Mucosa of descending colon (tissue), 3 donors: Measurements from ENCODE around the gene HMOX1. TPM values are rescaled to one million over a fixed set of nuclear protein-coding genes. Genes with fewer than 3 reads are reported as not detected.

ENCODE experiments used
- ATAC-seq: fragments of 200-7000 bp; cut with Tn5 transposase; one replicate; pipeline ENCODE4 v1.9.1; 2020; ENCODE audit warnings: mild to moderate bottlenecking, moderate library complexity
- DNase-seq, 3 donors: peaks; one replicate each; pipeline ENCODE4 v3.0.0-alpha.2; 2020
- H3K36me3 ChIP-seq: fragments of 200-600 bp; one replicate; pipeline ENCODE4 v1.8.0; 2021; ENCODE audit warnings: low read depth, mild to moderate bottlenecking
- H3K4me1 ChIP-seq: fragments of 200-600 bp; one replicate; pipeline ENCODE4 v1.8.0; 2021; ENCODE audit warnings: low read depth, mild to moderate bottlenecking
- H3K4me3 ChIP-seq: fragments of 200-600 bp; one replicate; pipeline ENCODE4 v1.8.0; 2021; ENCODE audit warnings: mild to moderate bottlenecking
- H3K9me3 ChIP-seq: fragments of 200-600 bp; one replicate; pipeline ENCODE4 v1.8.0; 2021; ENCODE audit warnings: mild to moderate bottlenecking
- intact Hi-C, 2 donors: fragments of 100-400 bp; cut with DNase I in 1 of 2; cut with micrococcal nuclease in 1 of 2; formaldehyde crosslinking; loops; one replicate each; pipeline versions ENCODE4 v1.11.0 to v1.11.1; 2022; cut with DNase I, micrococcal nuclease
- total RNA-seq, 3 donors: library from RNA; stranded (reverse); fragmentation: NEBNext Ultra II Directional in 2 of 3; extraction: Animal tissue kit (Norgen Biotek cat#: 25700) in 2 of 3; gene quantifications; one replicate each; pipeline versions ENCODE4 v1.2.1 to v1.2.4, GENCODE V29; 2021 to 2023
- TF ChIP-seq, protein P1 (sequence below): fragments of 200-600 bp; IDR thresholded peaks from one replicate; pipeline ENCODE4 v1.8.0; 2022; ENCODE audit warnings: antibody characterized with exemption, mild to moderate bottlenecking
- donor health status: DM: no; HTN: no; CAD: no; lungs with moderate emphysema.
- donor health status: DM: no; HTN: no; CAD: no.
- donor health status: DM: no; HTN: yes; CAD: no.

The HMOX1 gene
- total RNA-seq, 3 donors from 2014 or later = 33.8 to 71.4 (median 55.5) TPM

DNA sequence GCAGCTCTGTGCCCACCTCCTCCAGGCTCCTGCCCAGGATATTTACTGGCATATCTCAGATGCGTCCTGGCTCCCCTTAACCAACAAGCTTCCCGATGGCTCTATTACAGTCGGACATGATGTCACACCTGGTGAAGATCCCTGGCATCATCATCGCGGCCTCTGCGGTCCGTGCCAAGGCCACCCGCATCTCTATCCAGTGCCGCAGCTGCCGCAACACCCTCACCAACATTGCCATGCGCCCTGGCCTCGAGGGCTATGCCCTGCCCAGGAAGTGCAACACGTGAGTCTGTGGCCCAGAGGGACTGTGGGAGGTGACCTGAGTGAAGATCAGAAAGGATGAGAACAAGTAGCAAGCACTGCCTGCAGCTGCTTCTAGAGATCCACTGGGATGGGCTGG is 25.5 kb downstream of the HMOX1 start:
- H3K9me3 ChIP-seq = no peaks in the 10 kb centered on the region
- intact Hi-C loops = no loop called here
- no peak overlapping the region for H3K4me3 ChIP-seq
- TF ChIP-seq, protein P1, sequence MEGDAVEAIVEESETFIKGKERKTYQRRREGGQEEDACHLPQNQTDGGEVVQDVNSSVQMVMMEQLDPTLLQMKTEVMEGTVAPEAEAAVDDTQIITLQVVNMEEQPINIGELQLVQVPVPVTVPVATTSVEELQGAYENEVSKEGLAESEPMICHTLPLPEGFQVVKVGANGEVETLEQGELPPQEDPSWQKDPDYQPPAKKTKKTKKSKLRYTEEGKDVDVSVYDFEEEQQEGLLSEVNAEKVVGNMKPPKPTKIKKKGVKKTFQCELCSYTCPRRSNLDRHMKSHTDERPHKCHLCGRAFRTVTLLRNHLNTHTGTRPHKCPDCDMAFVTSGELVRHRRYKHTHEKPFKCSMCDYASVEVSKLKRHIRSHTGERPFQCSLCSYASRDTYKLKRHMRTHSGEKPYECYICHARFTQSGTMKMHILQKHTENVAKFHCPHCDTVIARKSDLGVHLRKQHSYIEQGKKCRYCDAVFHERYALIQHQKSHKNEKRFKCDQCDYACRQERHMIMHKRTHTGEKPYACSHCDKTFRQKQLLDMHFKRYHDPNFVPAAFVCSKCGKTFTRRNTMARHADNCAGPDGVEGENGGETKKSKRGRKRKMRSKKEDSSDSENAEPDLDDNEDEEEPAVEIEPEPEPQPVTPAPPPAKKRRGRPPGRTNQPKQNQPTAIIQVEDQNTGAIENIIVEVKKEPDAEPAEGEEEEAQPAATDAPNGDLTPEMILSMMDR = no peak
- no peak for ATAC-seq
- DNase-seq = no peak
- peaks cover under 1% of the 10 kb centered on the region for H3K4me1 ChIP-seq
- H3K36me3 ChIP-seq = no peaks in the 10 kb centered on the region

DNA sequence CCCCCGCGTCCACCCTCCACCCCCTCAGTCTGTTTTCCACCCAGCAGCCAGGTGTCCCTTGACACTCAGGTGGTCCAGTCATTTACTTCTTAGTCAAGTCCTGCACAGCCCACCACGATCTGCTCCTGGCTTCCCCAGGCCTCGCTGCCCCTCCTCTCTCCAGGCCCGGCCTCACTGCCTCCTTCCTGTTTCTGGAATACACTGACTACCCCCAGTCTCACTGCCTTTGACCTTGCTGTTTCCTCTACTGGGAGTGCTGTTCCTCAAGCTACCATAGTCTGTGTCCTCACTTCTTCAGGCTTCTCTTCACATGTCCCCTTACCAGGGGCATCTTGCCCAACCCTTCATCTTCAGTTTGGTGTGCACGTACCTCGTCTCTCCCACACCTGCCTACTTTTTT is 26.5 kb downstream of the HMOX1 start:
- H3K4me3 ChIP-seq = no peak overlapping the region
- DNase-seq (no peak), ATAC-seq (no peak)
- TF ChIP-seq, protein P1 = no peak
- intact Hi-C loops = no loop called here
- no peaks in the 10 kb centered on the region for H3K4me1 ChIP-seq
- H3K36me3 ChIP-seq = no peaks in the 10 kb centered on the region
- no peaks in the 10 kb centered on the region for H3K9me3 ChIP-seq

- peak; percentile 71 for ATAC-seq
- TF ChIP-seq, protein P1 = no peak
- Histone ChIP-seq H3K4me3 (no peak overlapping the region), H3K9me3 (no peaks in the 10 kb centered on the region), H3K36me3 (no peaks in the 10 kb centered on the region), H3K4me1 (no peaks in the 10 kb centered on the region)
- peak in 1 of 3 donors; percentile 70 for DNase-seq
- intact Hi-C loops = no loop called here
Observed at GRCh38 chr22:35409783-35410662, 29.1 kb downstream of the HMOX1 start.

GRCh38 chr22:35410663-35411034 is 29.8 kb downstream of the HMOX1 start:
- TF ChIP-seq, protein P1 = no peak
- Histone ChIP-seq H3K36me3 (no peaks in the 10 kb centered on the region), H3K4me3 (no peak overlapping the region), H3K4me1 (no peaks in the 10 kb centered on the region), H3K9me3 (no peaks in the 10 kb centered on the region)
- intact Hi-C loops = no loop called here
- ATAC-seq (no peak), DNase-seq (no peak)

GRCh38 chr22:35411102-35411501 is 30.2 kb downstream of the HMOX1 start:
- no peaks in the 10 kb centered on the region for H3K4me1 ChIP-seq
- ATAC-seq (peak; percentile 29), DNase-seq (no peak)
- intact Hi-C loops = no loop called here
- no peaks in the 10 kb centered on the region for H3K36me3 ChIP-seq
- H3K4me3 ChIP-seq = no peak overlapping the region
- TF ChIP-seq, protein P1 = no peak
- H3K9me3 ChIP-seq = no peaks in the 10 kb centered on the region
